NCI-H2227 treated with DMSO at 0.1 percent for 48 hours (cell line): ENCODE results near the gene RRAS2.
A peak's percentile ranks its signal among the peaks of the same experiment; 100 is the strongest.
"Not testable (repeated sequence)": the region's sequence is repeated elsewhere in the genome, so short reads cannot be mapped to it uniquely, and the experiment has no call there.

Experiments
- DNase-seq: peaks from one replicate; lab custom pipeline; 2025; lab: John Stamatoyannopoulos, UW

The RRAS2 gene

GRCh38 chr11:14358729-14359439 lies at the start of gene RRAS2:
Gene RRAS2 (minus strand): TSS chr11:14359183. CDS start chr11:14358870, 313 bp downstream.
- DNase-seq: peak; percentile 45

GRCh38 chr11:14408612-14409011 lies 49.6 kb upstream of the RRAS2 start:
- DNase-seq: no peak

- not testable (repeated sequence) for DNase-seq
Measured at GRCh38 chr11:14406116-14406515, 47.1 kb upstream of the RRAS2 start.

- not testable (repeated sequence) for DNase-seq
Measured at GRCh38 chr11:14403528-14403927, 44.5 kb upstream of the RRAS2 start.

- DNase-seq: no peak
Measured at GRCh38 chr11:14399087-14399486, 40.1 kb upstream of the RRAS2 start.

GRCh38 chr11:14396273-14396672 lies 37.3 kb upstream of the RRAS2 start:
- no peak for DNase-seq

GRCh38 chr11:14393889-14394288 lies 34.9 kb upstream of the RRAS2 start:
- DNase-seq: no peak

- no peak for DNase-seq
Measured at GRCh38 chr11:14393129-14393528, 34.1 kb upstream of the RRAS2 start.

GRCh38 chr11:14390669-14391068 lies 31.7 kb upstream of the RRAS2 start:
- no peak for DNase-seq

- DNase-seq: no peak
Measured at GRCh38 chr11:14388352-14388751, 29.4 kb upstream of the RRAS2 start.

GRCh38 chr11:14386895-14387480 lies 28.0 kb upstream of the RRAS2 start:
- no peak for DNase-seq

GRCh38 chr11:14386081-14386480 lies 27.1 kb upstream of the RRAS2 start:
- no peak for DNase-seq

GRCh38 chr11:14384338-14384737 lies 25.4 kb upstream of the RRAS2 start:
- no peak for DNase-seq

- DNase-seq: no peak
Measured at GRCh38 chr11:14381968-14382367, 23.0 kb upstream of the RRAS2 start.

GRCh38 chr11:14380947-14381561 lies 22.1 kb upstream of the RRAS2 start:
- DNase-seq: no peak

GRCh38 chr11:14380125-14380936 lies 21.3 kb upstream of the RRAS2 start:
- no peak for DNase-seq

GRCh38 chr11:14378171-14378570 lies 19.2 kb upstream of the RRAS2 start:
- no peak for DNase-seq

GRCh38 chr11:14376920-14377319 lies 17.9 kb upstream of the RRAS2 start:
- DNase-seq: no peak

GRCh38 chr11:14374922-14375830 lies 16.2 kb upstream of the RRAS2 start:
- DNase-seq: no peak

GRCh38 chr11:14373941-14374646 lies 15.1 kb upstream of the RRAS2 start:
- DNase-seq: no peak

GRCh38 chr11:14372011-14372410 lies 13.0 kb upstream of the RRAS2 start:
- DNase-seq: no peak
